ENCODE measurements around the gene TMEM17. TPM values are rescaled to one million over a fixed set of nuclear protein-coding genes. Genes with fewer than 3 reads are reported as not detected.

TMEM17 gene
- polyA plus RNA-seq, 3 donors = 0.08 to 0.26 (median 0.10) TPM

GRCh38 chr2:62539606-62540407 lies 33.8 kb upstream of the TMEM17 start:
- Mint-ChIP-seq H3K27me3 (ENCODE audit: low read depth in 3 of 3) (peaks cover 0 to 4% (median 0%) of the 10 kb centered on the region in 3 donors), H3K27ac (peak overlapping the region in 1 of 7 donors; percentile 58), H3K36me3 (no peaks in the 10 kb centered on the region), H3K9me3 (peaks cover under 1 to 11% (median 5%) of the 10 kb centered on the region in 7 donors), H3K4me1 (no peaks in the 10 kb centered on the region), H3K4me3 (no peak overlapping the region)
- no peak overlapping the region for H3K27ac ChIP-seq (ENCODE audit: low read depth in 1 of 2, low read length in 2 of 2)
- no peak overlapping the region for H3K4me3 ChIP-seq (replicated peaks in 1 of 3; ENCODE audit: low read depth in 2 of 3, low read length in 3 of 3)
- H3K4me2 ChIP-seq (replicated peaks; ENCODE audit: extremely low read depth, low read length, poor library complexity, severe bottlenecking) = no peak overlapping the region
- no peaks in the 10 kb centered on the region for H3K36me3 ChIP-seq (replicated peaks in 1 of 2; ENCODE audit: control insufficient read depth in 1 of 2, insufficient read depth in 2 of 2, low read length in 2 of 2)
- H3K4me1 ChIP-seq (ENCODE audit: control insufficient read depth in 1 of 2, insufficient read depth in 2 of 2, low read length in 2 of 2) = no peaks in the 10 kb centered on the region
- H2AFZ ChIP-seq (ENCODE audit: insufficient read depth, low read depth, low read length, poor library complexity, severe bottlenecking) = no peak overlapping the region
- no peak for DNase-seq
- no peak for TF ChIP-seq CTCF (IDR thresholded peaks at IDR 0.05)
- H4K20me1 ChIP-seq (ENCODE audit: insufficient read depth, low read length) = no peaks in the 10 kb centered on the region
- H3K9ac ChIP-seq (ENCODE audit: insufficient read depth, low read length, poor library complexity, severe bottlenecking) = no peak overlapping the region
- no peaks in the 10 kb centered on the region for H3K79me2 ChIP-seq (ENCODE audit: insufficient read depth, low read length)
- intact Hi-C loops (cut with micrococcal nuclease) = no loop called here
- H3K27me3 ChIP-seq (ENCODE audit: control insufficient read depth in 2 of 2, insufficient read depth in 2 of 2, low read length in 2 of 2) = no peaks in the 10 kb centered on the region
- peaks cover 0 to 5% of the 10 kb centered on the region in 2 donors for H3K9me3 ChIP-seq (replicated peaks in 1 of 2; ENCODE audit: control insufficient read depth in 1 of 2, insufficient read depth in 1 of 2, low read length in 2 of 2)

GRCh38 chr2:62538756-62539155 lies 32.8 kb upstream of the TMEM17 start:
- Mint-ChIP-seq H3K4me1 (no peaks in the 10 kb centered on the region), H3K27me3 (ENCODE audit: low read depth in 3 of 3) (peaks cover 0 to 4% (median 0%) of the 10 kb centered on the region in 3 donors), H3K4me3 (no peak overlapping the region), H3K36me3 (no peaks in the 10 kb centered on the region), H3K9me3 (peaks cover 4 to 14% (median 7%) of the 10 kb centered on the region in 7 donors), H3K27ac (no peak overlapping the region)
- no peaks in the 10 kb centered on the region for H3K4me1 ChIP-seq (ENCODE audit: control insufficient read depth in 1 of 2, insufficient read depth in 2 of 2, low read length in 2 of 2)
- intact Hi-C loops (cut with micrococcal nuclease) = no loop called here
- H3K27ac ChIP-seq (ENCODE audit: low read depth in 1 of 2, low read length in 2 of 2) = no peak overlapping the region
- no peak for DNase-seq
- no peak for TF ChIP-seq CTCF (IDR thresholded peaks at IDR 0.05)
- no peaks in the 10 kb centered on the region for H3K36me3 ChIP-seq (replicated peaks in 1 of 2; ENCODE audit: control insufficient read depth in 1 of 2, insufficient read depth in 2 of 2, low read length in 2 of 2)
- H3K79me2 ChIP-seq (ENCODE audit: insufficient read depth, low read length) = no peaks in the 10 kb centered on the region
- no CpG with 5 or more reads among the region's 1 CpG for WGBS (ENCODE audit: insufficient coverage)
- no peaks in the 10 kb centered on the region for H4K20me1 ChIP-seq (ENCODE audit: insufficient read depth, low read length)
- H3K27me3 ChIP-seq (ENCODE audit: control insufficient read depth in 2 of 2, insufficient read depth in 2 of 2, low read length in 2 of 2) = no peaks in the 10 kb centered on the region
- H3K9me3 ChIP-seq (replicated peaks in 1 of 2; ENCODE audit: control insufficient read depth in 1 of 2, insufficient read depth in 1 of 2, low read length in 2 of 2) = peaks cover 0 to 5% of the 10 kb centered on the region in 2 donors
- no peak overlapping the region for H3K9ac ChIP-seq (ENCODE audit: insufficient read depth, low read length, poor library complexity, severe bottlenecking)
- H3K4me3 ChIP-seq (replicated peaks in 1 of 3; ENCODE audit: low read depth in 2 of 3, low read length in 3 of 3) = no peak overlapping the region
- no peak overlapping the region for H2AFZ ChIP-seq (ENCODE audit: insufficient read depth, low read depth, low read length, poor library complexity, severe bottlenecking)
- no peak overlapping the region for H3K4me2 ChIP-seq (replicated peaks; ENCODE audit: extremely low read depth, low read length, poor library complexity, severe bottlenecking)

Measured in CD14-positive monocyte (primary cell).